Measurements from ENCODE around the gene DGCR2.

DNA sequence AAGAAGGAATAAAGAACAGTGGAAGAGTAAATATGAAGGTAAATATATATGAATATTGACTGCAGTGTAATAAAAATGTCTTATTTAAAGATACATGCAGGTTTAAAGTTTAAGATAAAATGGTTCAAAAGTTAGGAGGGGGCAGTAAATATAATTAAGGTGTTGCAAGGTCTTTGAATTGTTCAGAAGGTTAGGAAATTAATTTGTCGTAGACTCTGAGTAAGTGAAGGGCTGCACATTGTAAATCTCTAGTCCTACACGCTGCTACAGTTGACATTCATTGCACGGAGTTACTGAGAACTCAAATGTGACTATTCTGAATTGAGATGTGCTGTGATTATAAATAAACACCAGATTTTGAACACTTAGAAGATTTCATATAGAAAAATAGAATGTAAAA lies 116.3 kb downstream of the DGCR2 start:
- TF ChIP-seq, protein P1, sequence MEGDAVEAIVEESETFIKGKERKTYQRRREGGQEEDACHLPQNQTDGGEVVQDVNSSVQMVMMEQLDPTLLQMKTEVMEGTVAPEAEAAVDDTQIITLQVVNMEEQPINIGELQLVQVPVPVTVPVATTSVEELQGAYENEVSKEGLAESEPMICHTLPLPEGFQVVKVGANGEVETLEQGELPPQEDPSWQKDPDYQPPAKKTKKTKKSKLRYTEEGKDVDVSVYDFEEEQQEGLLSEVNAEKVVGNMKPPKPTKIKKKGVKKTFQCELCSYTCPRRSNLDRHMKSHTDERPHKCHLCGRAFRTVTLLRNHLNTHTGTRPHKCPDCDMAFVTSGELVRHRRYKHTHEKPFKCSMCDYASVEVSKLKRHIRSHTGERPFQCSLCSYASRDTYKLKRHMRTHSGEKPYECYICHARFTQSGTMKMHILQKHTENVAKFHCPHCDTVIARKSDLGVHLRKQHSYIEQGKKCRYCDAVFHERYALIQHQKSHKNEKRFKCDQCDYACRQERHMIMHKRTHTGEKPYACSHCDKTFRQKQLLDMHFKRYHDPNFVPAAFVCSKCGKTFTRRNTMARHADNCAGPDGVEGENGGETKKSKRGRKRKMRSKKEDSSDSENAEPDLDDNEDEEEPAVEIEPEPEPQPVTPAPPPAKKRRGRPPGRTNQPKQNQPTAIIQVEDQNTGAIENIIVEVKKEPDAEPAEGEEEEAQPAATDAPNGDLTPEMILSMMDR (conservative IDR thresholded peaks at IDR 0.05; ENCODE audit: low read depth in 2 of 2), result no peak
- no peak for TF ChIP-seq POLR2AphosphoS5 (IDR thresholded peaks at IDR 0.05; ENCODE audit: low read depth)

All from GM23338 (cell line).